ENCODE measurements around the gene TBCCD1. TPM values are rescaled to one million over a fixed set of nuclear protein-coding genes. Genes with fewer than 3 reads are reported as not detected.
A peak's percentile ranks its signal among the peaks of the same experiment; 100 is the strongest.

The TBCCD1 gene
- total and polyA plus RNA-seq, 5 donors: 4.7 to 8.4 (median 7.4) TPM

GRCh38 chr3:186608624-186609215, 41.6 kb upstream of the TBCCD1 start:
- intact Hi-C loops (cut with DNase I): no loop called here
- no peak overlapping the region for H3K27ac ChIP-seq (ENCODE audit: low read length)
- no peak overlapping the region for H3K4me3 ChIP-seq (ENCODE audit: low read length)
- DNase-seq (no peak), ATAC-seq (no peak)
- H3K27me3 ChIP-seq (ENCODE audit: control insufficient read depth, insufficient read depth): no peaks in the 10 kb centered on the region
- 86% methylated on average over 2 of the region's 2 CpGs for WGBS
- no peaks in the 10 kb centered on the region for H3K9me3 ChIP-seq (ENCODE audit: control insufficient read depth, low read length)
- no peaks in the 10 kb centered on the region for H3K4me1 ChIP-seq (ENCODE audit: control insufficient read depth, insufficient read depth, low read length)

GRCh38 chr3:186605561-186606545, 38.7 kb upstream of the TBCCD1 start:
- Histone ChIP-seq H3K4me3 (ENCODE audit: low read length) (no peak overlapping the region), H3K9me3 (ENCODE audit: control insufficient read depth, low read length) (no peaks in the 10 kb centered on the region), H3K4me1 (ENCODE audit: control insufficient read depth, insufficient read depth, low read length) (no peaks in the 10 kb centered on the region), H3K27me3 (ENCODE audit: control insufficient read depth, insufficient read depth) (no peaks in the 10 kb centered on the region), H3K27ac (ENCODE audit: low read length) (no peak overlapping the region)
- DNase-seq (no peak), ATAC-seq (no peak)
- intact Hi-C loops (cut with DNase I): no loop called here
- WGBS: 82% methylated on average over 5 of the region's 5 CpGs

DNA sequence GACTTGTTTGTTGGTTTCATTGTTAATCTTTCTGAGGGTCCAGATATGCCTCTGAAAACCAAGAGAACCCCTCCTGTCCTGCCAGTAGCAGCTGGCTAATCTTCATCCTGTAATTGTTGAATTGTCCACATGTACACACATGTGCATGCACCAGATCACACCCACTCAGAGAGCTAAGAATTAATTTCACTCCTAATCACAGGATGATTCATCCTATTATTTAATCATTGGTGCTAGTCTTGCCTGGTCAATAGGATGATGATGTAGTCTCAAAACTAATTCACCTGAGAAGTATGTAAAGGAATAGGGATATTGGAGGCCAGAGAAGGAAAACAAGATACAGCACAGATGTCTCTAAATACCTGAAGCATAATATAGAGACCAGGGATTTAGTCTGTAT, 37.9 kb upstream of the TBCCD1 start:
- no peak overlapping the region for H3K27ac ChIP-seq (ENCODE audit: low read length)
- ATAC-seq (no peak), DNase-seq (no peak)
- intact Hi-C loops (cut with DNase I): no loop called here
- H3K4me3 ChIP-seq (ENCODE audit: low read length): no peak overlapping the region
- no peaks in the 10 kb centered on the region for H3K4me1 ChIP-seq (ENCODE audit: control insufficient read depth, insufficient read depth, low read length)
- no peaks in the 10 kb centered on the region for H3K27me3 ChIP-seq (ENCODE audit: control insufficient read depth, insufficient read depth)
- H3K9me3 ChIP-seq (ENCODE audit: control insufficient read depth, low read length): no peaks in the 10 kb centered on the region

DNA sequence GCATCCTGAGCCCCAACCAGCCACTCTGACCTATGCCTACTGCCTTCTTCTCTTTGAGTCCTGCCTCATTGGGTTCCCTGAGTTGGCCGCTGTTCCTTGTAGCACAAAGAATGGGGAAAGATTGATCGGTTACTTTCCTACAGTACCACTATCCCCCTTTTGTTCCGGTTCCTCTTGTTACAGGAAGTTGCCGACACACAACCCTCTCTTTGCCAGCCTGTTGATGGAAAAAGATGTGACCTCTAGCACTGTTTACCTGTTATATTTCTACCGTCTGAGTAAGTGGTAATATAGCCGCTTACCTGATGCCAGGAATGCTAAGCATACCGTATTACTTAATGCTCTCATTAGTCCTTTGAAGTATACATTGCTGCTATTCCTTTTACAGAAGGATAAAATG, 36.0 kb upstream of the TBCCD1 start:
- no peak overlapping the region for H3K27ac ChIP-seq (ENCODE audit: low read length)
- H3K4me1 ChIP-seq (ENCODE audit: control insufficient read depth, insufficient read depth, low read length): peaks cover 1% of the 10 kb centered on the region
- H3K9me3 ChIP-seq (ENCODE audit: control insufficient read depth, low read length): no peaks in the 10 kb centered on the region
- DNase-seq: no peak
- WGBS: 85% methylated on average over 7 of the region's 7 CpGs
- no peaks in the 10 kb centered on the region for H3K27me3 ChIP-seq (ENCODE audit: control insufficient read depth, insufficient read depth)
- H3K4me3 ChIP-seq (ENCODE audit: low read length): no peak overlapping the region
- ATAC-seq: no peak
- intact Hi-C loops (cut with DNase I): no loop called here

- ATAC-seq (no peak), DNase-seq (no peak)
- Histone ChIP-seq H3K9me3 (ENCODE audit: control insufficient read depth, low read length) (no peaks in the 10 kb centered on the region), H3K4me1 (ENCODE audit: control insufficient read depth, insufficient read depth, low read length) (peaks cover 1% of the 10 kb centered on the region), H3K4me3 (ENCODE audit: low read length) (no peak overlapping the region), H3K27ac (ENCODE audit: low read length) (no peak overlapping the region), H3K27me3 (ENCODE audit: control insufficient read depth, insufficient read depth) (no peaks in the 10 kb centered on the region)
- intact Hi-C loops (cut with DNase I): no loop called here
- WGBS: 71% methylated on average over 3 of the region's 3 CpGs
These were observed 33.8 kb upstream of the TBCCD1 start for GRCh38 chr3:186600896-186601295.

GRCh38 chr3:186599785-186600166, 32.6 kb upstream of the TBCCD1 start:
- intact Hi-C loops (cut with DNase I): no loop called here
- Histone ChIP-seq H3K9me3 (ENCODE audit: control insufficient read depth, low read length) (no peaks in the 10 kb centered on the region), H3K4me1 (ENCODE audit: control insufficient read depth, insufficient read depth, low read length) (peaks cover 1% of the 10 kb centered on the region), H3K27ac (ENCODE audit: low read length) (no peak overlapping the region), H3K27me3 (ENCODE audit: control insufficient read depth, insufficient read depth) (no peaks in the 10 kb centered on the region), H3K4me3 (ENCODE audit: low read length) (no peak overlapping the region)
- DNase-seq: no peak
- WGBS: 86% methylated on average over 2 of the region's 2 CpGs
- ATAC-seq: no peak

DNA sequence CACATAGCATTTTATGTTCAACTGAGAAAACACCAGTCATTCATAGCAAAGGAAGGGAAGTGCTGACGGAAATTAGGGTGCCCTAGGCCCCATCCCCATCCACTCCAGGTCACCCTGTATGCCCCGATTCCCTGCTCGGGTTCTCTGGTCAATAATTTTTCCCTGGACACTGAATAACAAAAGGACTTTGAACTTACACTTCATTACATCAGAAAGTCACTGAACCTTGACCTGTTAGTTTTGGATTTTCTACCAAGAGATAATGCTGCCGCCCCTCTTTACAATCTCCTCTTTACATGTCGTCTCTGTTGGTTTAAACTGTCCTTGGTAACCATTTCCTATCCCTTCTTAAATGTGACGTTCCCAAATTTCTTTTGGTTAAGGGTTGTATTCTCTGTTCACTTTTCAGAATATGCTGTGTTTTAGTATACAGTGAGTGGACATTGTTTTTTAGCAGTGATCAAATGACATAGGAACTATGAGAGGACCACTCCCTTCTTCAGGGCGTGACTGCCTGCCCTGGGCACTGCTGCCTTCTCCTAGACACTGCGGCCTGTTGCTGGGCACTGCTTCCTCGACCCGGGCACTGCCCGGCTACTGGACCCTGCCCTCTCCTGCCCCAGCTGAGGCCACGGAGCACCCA, 32.1 kb upstream of the TBCCD1 start:
- ATAC-seq (peak in 1 of 2 donors; percentile 28), DNase-seq (no peak)
- H3K4me1 ChIP-seq (ENCODE audit: control insufficient read depth, insufficient read depth, low read length): peaks cover 3% of the 10 kb centered on the region
- H3K4me3 ChIP-seq (ENCODE audit: low read length): no peak overlapping the region
- no peaks in the 10 kb centered on the region for H3K9me3 ChIP-seq (ENCODE audit: control insufficient read depth, low read length)
- no peaks in the 10 kb centered on the region for H3K27me3 ChIP-seq (ENCODE audit: control insufficient read depth, insufficient read depth)
- peak overlapping the region; percentile 49 for H3K27ac ChIP-seq (ENCODE audit: low read length)
- WGBS: 69% methylated on average over 12 of the region's 12 CpGs
- intact Hi-C loops (cut with DNase I): no loop called here

- H3K4me3 ChIP-seq (ENCODE audit: low read length): no peak overlapping the region
These were observed 31.6 kb upstream of the TBCCD1 start for GRCh38 chr3:186598794-186599141.

GRCh38 chr3:186598108-186598784, 31.1 kb upstream of the TBCCD1 start:
- Histone ChIP-seq H3K27me3 (ENCODE audit: control insufficient read depth, insufficient read depth) (no peaks in the 10 kb centered on the region), H3K27ac (ENCODE audit: low read length) (peak overlapping the region; percentile 49), H3K4me1 (ENCODE audit: control insufficient read depth, insufficient read depth, low read length) (peaks cover 3% of the 10 kb centered on the region), H3K9me3 (ENCODE audit: control insufficient read depth, low read length) (no peaks in the 10 kb centered on the region), H3K4me3 (ENCODE audit: low read length) (no peak overlapping the region)
- DNase-seq: peak; percentile 59 to 81 (median 80)
- WGBS: 58% methylated on average over 11 of the region's 11 CpGs
- intact Hi-C loops (cut with DNase I): no loop called here
- peak; percentile 88 to 93 for ATAC-seq

More at GRCh38 chr3:186598794-186599141, 31.6 kb upstream of the TBCCD1 start:
- H3K4me1 ChIP-seq (ENCODE audit: control insufficient read depth, insufficient read depth, low read length): peaks cover 3% of the 10 kb centered on the region
- peak overlapping the region; percentile 49 for H3K27ac ChIP-seq (ENCODE audit: low read length)
- DNase-seq (no peak), ATAC-seq (peak; percentile 10 to 34)
- intact Hi-C loops (cut with DNase I): no loop called here
- no peaks in the 10 kb centered on the region for H3K9me3 ChIP-seq (ENCODE audit: control insufficient read depth, low read length)
- WGBS: 72% methylated on average over 4 of the region's 4 CpGs
- H3K27me3 ChIP-seq (ENCODE audit: control insufficient read depth, insufficient read depth): no peaks in the 10 kb centered on the region

- ATAC-seq (no peak), DNase-seq (no peak)
- Histone ChIP-seq H3K4me1 (ENCODE audit: control insufficient read depth, insufficient read depth, low read length) (peaks cover 3% of the 10 kb centered on the region), H3K27me3 (ENCODE audit: control insufficient read depth, insufficient read depth) (no peaks in the 10 kb centered on the region), H3K9me3 (ENCODE audit: control insufficient read depth, low read length) (no peaks in the 10 kb centered on the region), H3K27ac (ENCODE audit: low read length) (no peak overlapping the region), H3K4me3 (ENCODE audit: low read length) (no peak overlapping the region)
- WGBS: 54% methylated on average over 17 of the region's 17 CpGs
- intact Hi-C loops (cut with DNase I): no loop called here
These were observed 29.6 kb upstream of the TBCCD1 start for GRCh38 chr3:186596568-186597287.
